H9 (cell line): ENCODE results near the gene IL26. TPM values are rescaled to one million over a fixed set of nuclear protein-coding genes. Genes with fewer than 3 reads are reported as not detected.

Experiments
- DNase-seq: peaks from one replicate; pipeline ENCODE4 v3.0.0-alpha.2; 2017
- H2AFZ ChIP-seq: one replicate; pipeline ENCODE4 v1.6.1; 2013; ENCODE audit warnings: mild to moderate bottlenecking, low read length, control low read depth, moderate library complexity
- H2AK5ac ChIP-seq: 2 replicates; pipeline ENCODE4 v1.6.1; 2013; ENCODE audit warnings: low read length, control low read depth, mixed read lengths; ENCODE audit not compliant: insufficient read length
- H2BK120ac ChIP-seq: one replicate; pipeline ENCODE4 v1.6.1; 2013; ENCODE audit warnings: low read depth, mild to moderate bottlenecking, low read length, control low read depth, inconsistent platforms; ENCODE audit not compliant: poor library complexity, severe bottlenecking
- H2BK12ac ChIP-seq: 2 replicates; pipeline ENCODE4 v1.6.1; 2013; ENCODE audit warnings: low read length, control low read depth, mixed read lengths, low read depth; ENCODE audit not compliant: insufficient read length
- H2BK15ac ChIP-seq: 2 replicates; pipeline ENCODE4 v1.6.1; 2013; ENCODE audit warnings: low read depth, low read length, control low read depth
- H2BK20ac ChIP-seq: one replicate; pipeline ENCODE4 v1.6.1; 2013; ENCODE audit warnings: low read depth, mild to moderate bottlenecking, low read length, control low read depth, inconsistent platforms; ENCODE audit not compliant: poor library complexity, severe bottlenecking
- H2BK5ac ChIP-seq: 2 replicates; pipeline ENCODE4 v1.6.1; 2013; ENCODE audit warnings: low read length, control low read depth, mixed read lengths; ENCODE audit not compliant: insufficient read length
- H3K14ac ChIP-seq: 2 replicates; pipeline ENCODE4 v1.6.1; 2013; ENCODE audit warnings: low read length, control low read depth; ENCODE audit not compliant: insufficient read depth
- H3K18ac ChIP-seq: 2 replicates; pipeline ENCODE4 v1.6.1; 2013; ENCODE audit warnings: low read depth, mild to moderate bottlenecking, mixed read lengths, low read length, control low read depth; ENCODE audit not compliant: insufficient read length
- H3K23ac ChIP-seq: 2 replicates; pipeline ENCODE4 v1.6.1; 2013; ENCODE audit warnings: low read length, control low read depth, mixed read lengths, low read depth; ENCODE audit not compliant: insufficient read length
- H3K23me2 ChIP-seq: 2 replicates; pipeline ENCODE4 v1.6.1; 2013; ENCODE audit warnings: low read depth, mild to moderate bottlenecking, mixed read lengths, low read length, control low read depth; ENCODE audit not compliant: insufficient read length, poor library complexity, severe bottlenecking
- H3K27ac ChIP-seq: 2 replicates; pipeline ENCODE4 v1.5.1; 2013; ENCODE audit warnings: low read length, control low read depth, mixed read lengths, low read depth; ENCODE audit not compliant: insufficient read length
- H3K27me3 ChIP-seq: 2 replicates; pipeline ENCODE4 v1.6.1; 2013; ENCODE audit warnings: low read length, control low read depth, inconsistent platforms; ENCODE audit not compliant: insufficient read depth
- H3K4ac ChIP-seq: 2 replicates; pipeline ENCODE4 v1.6.1; 2013; ENCODE audit warnings: low read depth, mild to moderate bottlenecking, control low read depth, inconsistent platforms, low read length, moderate library complexity
- H3K4me1 ChIP-seq: 2 replicates; pipeline ENCODE4 v1.6.1; 2013; ENCODE audit warnings: low read length, control low read depth, inconsistent platforms; ENCODE audit not compliant: insufficient read depth
- H3K4me2 ChIP-seq: 2 replicates; pipeline ENCODE4 v1.6.1; 2013; ENCODE audit warnings: low read length, control low read depth, mixed read lengths; ENCODE audit not compliant: insufficient read length, insufficient read depth
- H3K56ac ChIP-seq: 2 replicates; pipeline ENCODE4 v1.6.1; 2013; ENCODE audit warnings: low read depth, mild to moderate bottlenecking, mixed read lengths, low read length, control low read depth; ENCODE audit not compliant: insufficient read length
- H3K79me1 ChIP-seq: 2 replicates; pipeline ENCODE4 v1.6.1; 2013; ENCODE audit warnings: low read depth, mild to moderate bottlenecking, moderate library complexity, low read length, control low read depth, inconsistent platforms; ENCODE audit not compliant: insufficient read depth, poor library complexity, severe bottlenecking
- H3K79me2 ChIP-seq: 2 replicates; pipeline ENCODE4 v1.6.1; 2013; ENCODE audit warnings: low read length, control low read depth, inconsistent platforms; ENCODE audit not compliant: insufficient read depth
- H3K9ac ChIP-seq: 2 replicates; pipeline ENCODE4 v1.6.1; 2013; ENCODE audit warnings: low read length, control low read depth, mixed read lengths; ENCODE audit not compliant: insufficient read length; ENCODE audit errors: extremely low read depth
- H3K9me3 ChIP-seq: one replicate; pipeline ENCODE4 v1.6.1; 2013; ENCODE audit warnings: low read depth, low read length, inconsistent platforms; ENCODE audit not compliant: control insufficient read depth
- H3T11ph ChIP-seq: one replicate; pipeline ENCODE4 v1.6.1; 2013; ENCODE audit warnings: mild to moderate bottlenecking, low read length, control low read depth, inconsistent platforms
- H4K20me1 ChIP-seq: one replicate; pipeline ENCODE4 v1.6.1; 2013; ENCODE audit not compliant: control insufficient read depth, insufficient read length, insufficient read depth
- H4K5ac ChIP-seq: 2 replicates; pipeline ENCODE4 v1.6.1; 2013; ENCODE audit warnings: low read depth, mild to moderate bottlenecking, mixed read lengths, low read length, control low read depth; ENCODE audit not compliant: insufficient read length
- H4K8ac ChIP-seq: replicated peaks from 2 replicates; pipeline ENCODE4 v1.6.1; 2013; ENCODE audit warnings: low read length, control low read depth, mixed read lengths, low read depth; ENCODE audit not compliant: insufficient read length
- H4K91ac ChIP-seq: 2 replicates; pipeline ENCODE4 v1.6.1; 2013; ENCODE audit warnings: low read depth, mild to moderate bottlenecking, moderate library complexity, mixed read lengths, low read length, control low read depth; ENCODE audit not compliant: insufficient read length
- H3K27ac Mint-ChIP-seq, 3 experiments: 2 replicates in 2 of 3; 3 replicates in 1 of 3; pipeline ENCODE4 v1.8.0; 2020 to 2021; ENCODE audit warnings: mixed read lengths in 3 of 3, mild to moderate bottlenecking in 1 of 3, moderate library complexity in 1 of 3
- H3K27me3 Mint-ChIP-seq: 2 replicates; pipeline ENCODE4 v1.8.0; 2021; ENCODE audit warnings: low read depth, mild to moderate bottlenecking, moderate library complexity, mixed read lengths
- H3K36me3 Mint-ChIP-seq, 3 experiments: 2 replicates in 2 of 3; 3 replicates in 1 of 3; pipeline ENCODE4 v1.8.0; 2020 to 2021; ENCODE audit warnings: low read depth in 3 of 3, mixed read lengths in 3 of 3; ENCODE audit not compliant: insufficient read depth in 1 of 3
- H3K4me1 Mint-ChIP-seq, 2 experiments: 2 replicates each; pipeline ENCODE4 v1.8.0; 2020; ENCODE audit warnings: mixed read lengths in 2 of 2
- H3K4me3 Mint-ChIP-seq, 2 experiments: 2 replicates in 1 of 2; 3 replicates in 1 of 2; pipeline ENCODE4 v1.8.0; 2020 to 2021; ENCODE audit warnings: mild to moderate bottlenecking in 2 of 2, mixed read lengths in 2 of 2, moderate library complexity in 1 of 2
- H3K9me3 Mint-ChIP-seq, 2 experiments: 2 replicates in 1 of 2; 3 replicates in 1 of 2; pipeline ENCODE4 v1.8.0; 2020; ENCODE audit warnings: mild to moderate bottlenecking in 2 of 2, mixed read lengths in 2 of 2, moderate library complexity in 1 of 2
- WGBS: extraction: QIAGEN DNeasy Blood & Tissue Kit; methylation state at CpG from one replicate; pipeline ENCODE4 v1.1.7; 2013; ENCODE audit warnings: missing lambda C conversion rate, low lambda C conversion rate, mixed read lengths; ENCODE audit not compliant: insufficient read length; ENCODE audit errors: extremely low coverage; 5-methylcytosine and 5-hydroxymethylcytosine counted together
- total RNA-seq: library from RNA; stranded (reverse); gene quantifications from 2 replicates; pipeline ENCODE4 v1.2.1, GENCODE V29; 2021
- TF ChIP-seq, protein P1 (sequence below): fragments of 200-600 bp; sonication (generic); conservative IDR thresholded peaks from 3 replicates; pipeline ENCODE4 v1.8.0; 2021; ENCODE audit warnings: antibody characterized with exemption, mild to moderate bottlenecking

Gene IL26
- total RNA-seq, 1 experiment from 2014 or later = not detected

DNA sequence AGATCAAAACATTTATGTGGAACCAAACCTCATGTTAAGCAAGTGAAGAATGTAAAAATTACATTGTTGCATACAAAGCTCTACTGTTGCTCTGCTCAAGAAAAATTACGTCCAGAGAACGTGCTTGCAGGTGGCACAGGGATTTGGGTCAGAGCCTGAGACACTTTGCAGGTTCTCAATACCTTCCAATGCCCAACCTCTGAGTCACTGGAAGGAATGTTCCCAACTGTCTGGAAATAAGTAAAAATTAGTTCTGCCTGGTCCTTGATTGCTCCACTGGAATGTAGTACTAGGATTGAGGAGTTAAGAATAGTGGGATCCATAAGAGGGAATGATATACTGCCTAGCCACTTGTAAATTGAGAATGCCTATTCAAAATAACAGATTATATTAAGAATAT lies 63.2 kb downstream of the IL26 start:
- TF ChIP-seq, protein P1, sequence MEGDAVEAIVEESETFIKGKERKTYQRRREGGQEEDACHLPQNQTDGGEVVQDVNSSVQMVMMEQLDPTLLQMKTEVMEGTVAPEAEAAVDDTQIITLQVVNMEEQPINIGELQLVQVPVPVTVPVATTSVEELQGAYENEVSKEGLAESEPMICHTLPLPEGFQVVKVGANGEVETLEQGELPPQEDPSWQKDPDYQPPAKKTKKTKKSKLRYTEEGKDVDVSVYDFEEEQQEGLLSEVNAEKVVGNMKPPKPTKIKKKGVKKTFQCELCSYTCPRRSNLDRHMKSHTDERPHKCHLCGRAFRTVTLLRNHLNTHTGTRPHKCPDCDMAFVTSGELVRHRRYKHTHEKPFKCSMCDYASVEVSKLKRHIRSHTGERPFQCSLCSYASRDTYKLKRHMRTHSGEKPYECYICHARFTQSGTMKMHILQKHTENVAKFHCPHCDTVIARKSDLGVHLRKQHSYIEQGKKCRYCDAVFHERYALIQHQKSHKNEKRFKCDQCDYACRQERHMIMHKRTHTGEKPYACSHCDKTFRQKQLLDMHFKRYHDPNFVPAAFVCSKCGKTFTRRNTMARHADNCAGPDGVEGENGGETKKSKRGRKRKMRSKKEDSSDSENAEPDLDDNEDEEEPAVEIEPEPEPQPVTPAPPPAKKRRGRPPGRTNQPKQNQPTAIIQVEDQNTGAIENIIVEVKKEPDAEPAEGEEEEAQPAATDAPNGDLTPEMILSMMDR = no peak
- Mint-ChIP-seq H3K4me3 (no peak overlapping the region), H3K36me3 (no peaks in the 10 kb centered on the region), H3K27me3 (no peaks in the 10 kb centered on the region), H3K27ac (no peak overlapping the region), H3K9me3 (no peaks in the 10 kb centered on the region), H3K4me1 (peaks cover 0 to 2% of the 10 kb centered on the region in 2 experiments; a peak in 1 of 4 replicates)
- Histone ChIP-seq H2BK5ac (no peak overlapping the region), H3K27me3 (no peaks in the 10 kb centered on the region), H2AFZ (no peak overlapping the region), H2BK120ac (no peak overlapping the region), H2BK15ac (no peak overlapping the region), H3K79me1 (no peaks in the 10 kb centered on the region), H2BK20ac (no peak overlapping the region), H3K23me2 (no peaks in the 10 kb centered on the region), H3K27ac (no peak overlapping the region), H3K4ac (no peak overlapping the region), H4K20me1 (no peaks in the 10 kb centered on the region), H3K18ac (no peak overlapping the region), H4K91ac (no peak overlapping the region), H3K9me3 (no peaks in the 10 kb centered on the region), H3K14ac (no peak overlapping the region), H4K5ac (no peak overlapping the region), H2AK5ac (no peak overlapping the region), H3K4me2 (no peak overlapping the region), H3K56ac (no peak overlapping the region), H2BK12ac (no peak overlapping the region), H3K4me1 (no peaks in the 10 kb centered on the region), H4K8ac (no peak overlapping the region), H3T11ph (no peak overlapping the region), H3K23ac (no peak overlapping the region), H3K79me2 (no peaks in the 10 kb centered on the region), H3K9ac (no peak overlapping the region)
- WGBS = no CpG with 5 or more reads among the region's 2 CpGs
- no peak for DNase-seq
